ENCODE data around the gene GPHN. TPM values are rescaled to one million over a fixed set of nuclear protein-coding genes. Genes with fewer than 3 reads are reported as not detected.

Gene GPHN
- total RNA-seq, 1 experiment from 2014 or later, result 11.3 TPM

GRCh38 chr14:66613344-66613743 lies 105.4 kb downstream of the GPHN start:
- CTCF ChIA-PET, result no interaction called here

GRCh38 chr14:66619952-66620351 lies 112.0 kb downstream of the GPHN start:
- Histone ChIP-seq H3K4me3 (ENCODE audit: low read depth, low read length) (no peak overlapping the region), H3K27me3 (replicated peaks; ENCODE audit: control insufficient read depth, insufficient read depth, low read length) (no peaks in the 10 kb centered on the region), H3K36me3 (ENCODE audit: control insufficient read depth, insufficient read depth, low read length) (no peaks in the 10 kb centered on the region), H3K9me3 (peaks cover 13% of the 10 kb centered on the region; the same call in 1 of the 2 replicates), H3K4me1 (no peaks in the 10 kb centered on the region)
- Mint-ChIP-seq H3K9me3 (ENCODE audit: unreplicated experiment) (peaks cover 26% of the 10 kb centered on the region), H3K27ac (ENCODE audit: unreplicated experiment) (no peak overlapping the region), H3K27me3 (ENCODE audit: insufficient read depth, unreplicated experiment) (no peaks in the 10 kb centered on the region), H3K4me3 (ENCODE audit: unreplicated experiment) (no peak overlapping the region), H3K36me3 (ENCODE audit: insufficient read depth, unreplicated experiment) (no peaks in the 10 kb centered on the region), H3K4me1 (ENCODE audit: low read depth, unreplicated experiment) (peaks cover 6% of the 10 kb centered on the region)
- no peak for DNase-seq
- BruUV-seq (replicated peaks), result no TSS peak
- ChIA-PET CTCF (no interaction called here), POLR2A (no interaction called here)
- intact Hi-C loops (cut with micrococcal nuclease; ENCODE audit: unreplicated experiment), result loop anchor here (5.0 kb wide), 2 partner anchors 123 to 263 kb away; no protein-coding TSS in a partner anchor
- no peak for TF ChIP-seq CTCF (IDR thresholded peaks at IDR 0.05; ENCODE audit: insufficient read depth in 1 of 2, low read depth in 1 of 2, low read length in 1 of 2, severe bottlenecking in 1 of 2, unreplicated experiment in 1 of 2)

More at GRCh38 chr14:66613344-66613743, 105.4 kb downstream of the GPHN start:
- Mint-ChIP-seq H3K4me3 (ENCODE audit: unreplicated experiment) (no peak overlapping the region), H3K9me3 (ENCODE audit: unreplicated experiment) (peaks cover 38% of the 10 kb centered on the region), H3K27ac (ENCODE audit: unreplicated experiment) (no peak overlapping the region), H3K27me3 (ENCODE audit: insufficient read depth, unreplicated experiment) (no peaks in the 10 kb centered on the region), H3K36me3 (ENCODE audit: insufficient read depth, unreplicated experiment) (no peaks in the 10 kb centered on the region), H3K4me1 (ENCODE audit: low read depth, unreplicated experiment) (no peaks in the 10 kb centered on the region)
- intact Hi-C loops (cut with micrococcal nuclease; ENCODE audit: unreplicated experiment), result no loop called here
- TF ChIP-seq CTCF (IDR thresholded peaks at IDR 0.05; ENCODE audit: insufficient read depth in 1 of 2, low read depth in 1 of 2, low read length in 1 of 2, severe bottlenecking in 1 of 2, unreplicated experiment in 1 of 2), result no peak
- no peak for DNase-seq
- H3K4me3 ChIP-seq (ENCODE audit: low read depth, low read length), result no peak overlapping the region
- H3K27me3 ChIP-seq (replicated peaks; ENCODE audit: control insufficient read depth, insufficient read depth, low read length), result no peaks in the 10 kb centered on the region
- POLR2A ChIA-PET, result no interaction called here
- H3K9me3 ChIP-seq, result peaks cover 17% of the 10 kb centered on the region
- H3K36me3 ChIP-seq (ENCODE audit: control insufficient read depth, insufficient read depth, low read length), result no peaks in the 10 kb centered on the region
- H3K4me1 ChIP-seq, result no peaks in the 10 kb centered on the region
- no TSS peak for BruUV-seq (replicated peaks)

GRCh38 chr14:66623838-66624237 lies 115.9 kb downstream of the GPHN start:
- peaks cover 6% of the 10 kb centered on the region for H3K4me1 Mint-ChIP-seq (ENCODE audit: low read depth, unreplicated experiment)
- ChIA-PET CTCF (interaction anchor here (0.6 to 1.6 kb wide), 7 partner anchors 17 to 501 kb away, joined by 3 to 24 read pairs (median 5); partner anchors contain the start of gene GPHN), POLR2A (no interaction called here)
- peaks cover 10% of the 10 kb centered on the region for H3K9me3 Mint-ChIP-seq (ENCODE audit: unreplicated experiment)
- H3K27ac Mint-ChIP-seq (ENCODE audit: unreplicated experiment), result no peak overlapping the region
- Histone ChIP-seq H3K27me3 (replicated peaks; ENCODE audit: control insufficient read depth, insufficient read depth, low read length) (no peaks in the 10 kb centered on the region), H3K36me3 (ENCODE audit: control insufficient read depth, insufficient read depth, low read length) (no peaks in the 10 kb centered on the region), H3K9me3 (no peaks in the 10 kb centered on the region), H3K4me3 (ENCODE audit: low read depth, low read length) (no peak overlapping the region), H3K4me1 (no peaks in the 10 kb centered on the region)
- DNase-seq, result no peak
- BruUV-seq (replicated peaks), result no TSS peak
- no peak overlapping the region for H3K4me3 Mint-ChIP-seq (ENCODE audit: unreplicated experiment)
- no peak for TF ChIP-seq CTCF (IDR thresholded peaks at IDR 0.05; ENCODE audit: insufficient read depth in 1 of 2, low read depth in 1 of 2, low read length in 1 of 2, severe bottlenecking in 1 of 2, unreplicated experiment in 1 of 2)
- intact Hi-C loops (cut with micrococcal nuclease; ENCODE audit: unreplicated experiment), result loop anchor here (1.0 to 5.0 kb wide), 5 partner anchors 38 to 513 kb away; no protein-coding TSS in a partner anchor
- no peaks in the 10 kb centered on the region for H3K27me3 Mint-ChIP-seq (ENCODE audit: insufficient read depth, unreplicated experiment)
- H3K36me3 Mint-ChIP-seq (ENCODE audit: insufficient read depth, unreplicated experiment), result no peaks in the 10 kb centered on the region
